GM21576 (cell line): ENCODE data around the gene PI16.
"Not testable (repeated sequence)": the region's sequence is repeated elsewhere in the genome, so short reads cannot be mapped to it uniquely, and the experiment has no call there.

Experiments used
- ATAC-seq: cut with Tn5 transposase; IDR thresholded peaks from one replicate; pipeline ENCODE4 v1.9.1; 2021; ENCODE audit warnings: mild to moderate bottlenecking, moderate library complexity; ENCODE audit not compliant: unreplicated experiment

PI16 gene

GRCh38 chr6:36971921-36972673, 17.6 kb downstream of the PI16 start:
- ATAC-seq = no peak

- no peak for ATAC-seq
Measured at GRCh38 chr6:36973190-36973589, 18.7 kb downstream of the PI16 start.

- no peak for ATAC-seq
Measured at GRCh38 chr6:36973647-36974046, 19.1 kb downstream of the PI16 start.

- ATAC-seq = no peak
Measured at GRCh38 chr6:36975231-36976006, 20.9 kb downstream of the PI16 start.

GRCh38 chr6:36976007-36976264, 21.4 kb downstream of the PI16 start:
- no peak for ATAC-seq

- ATAC-seq = no peak
Measured at GRCh38 chr6:36976509-36976908, 22.0 kb downstream of the PI16 start.

- no peak for ATAC-seq
Measured at GRCh38 chr6:36976931-36977330, 22.4 kb downstream of the PI16 start.

- ATAC-seq = no peak
Measured at GRCh38 chr6:36977470-36977941, 23.0 kb downstream of the PI16 start.

GRCh38 chr6:36978421-36979346, 24.1 kb downstream of the PI16 start:
- no peak for ATAC-seq

- no peak for ATAC-seq
Measured at GRCh38 chr6:36979347-36979742, 24.8 kb downstream of the PI16 start.

- ATAC-seq = no peak
Measured at GRCh38 chr6:36980129-36980528, 25.6 kb downstream of the PI16 start.

- no peak for ATAC-seq
Measured at GRCh38 chr6:36980876-36981619, 26.5 kb downstream of the PI16 start.

GRCh38 chr6:36983538-36983937, 29.0 kb downstream of the PI16 start:
- no peak for ATAC-seq

GRCh38 chr6:36984581-36985416, 30.3 kb downstream of the PI16 start:
- no peak for ATAC-seq

- no peak for ATAC-seq
Measured at GRCh38 chr6:36985417-36985807, 30.9 kb downstream of the PI16 start.

- peak; percentile 77 for ATAC-seq
Measured at GRCh38 chr6:36985808-36986703, 31.5 kb downstream of the PI16 start, which contains the start of gene MTCH1. Gene MTCH1 (minus strand): TSS chr6:36986196. CDS start chr6:36986173, 23 bp downstream.

- ATAC-seq = no peak
Measured at GRCh38 chr6:36986704-36987047, 32.1 kb downstream of the PI16 start.

- ATAC-seq = no peak
Measured at GRCh38 chr6:36989264-36989663, 34.7 kb downstream of the PI16 start.

GRCh38 chr6:36990401-36990800, 35.9 kb downstream of the PI16 start:
- not testable (repeated sequence) for ATAC-seq
